Measurements from ENCODE around the gene GNG4.

GNG4 gene

DNA sequence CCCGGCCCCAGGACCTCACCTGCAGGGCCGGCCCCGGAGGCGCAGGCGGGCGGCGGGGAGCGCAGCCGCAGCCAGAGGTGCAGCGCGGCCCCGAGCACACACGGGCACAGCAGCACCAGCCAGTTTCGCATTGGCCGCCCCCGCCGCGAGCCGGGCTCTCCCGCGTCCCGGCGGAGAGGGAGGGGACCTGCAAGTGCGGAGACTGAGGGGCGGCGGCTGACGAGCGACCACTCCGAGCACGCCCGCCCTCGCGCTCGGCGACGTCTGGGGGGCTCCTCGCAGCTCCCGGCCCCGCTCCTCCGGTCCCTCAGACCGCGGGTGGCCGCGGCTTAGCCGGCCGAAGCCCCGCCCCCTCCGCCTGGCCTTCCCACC lies 145.5 kb downstream of the GNG4 start, which contains the start of gene B3GALNT2:
TSS of gene B3GALNT2 (minus strand) at position 331 of the 372 bp plus-strand sequence. CDS start at position 131, 200 bp downstream.
- FAIRE-seq (no peak), DNase-seq (ENCODE audit: insufficient read length, low spot score) (no peak)
- TF ChIP-seq PAX5 (IDR thresholded peaks at IDR 0.05; ENCODE audit: insufficient read depth, low read length, severe bottlenecking) (no peak), SPI1 (IDR thresholded peaks at IDR 0.05; ENCODE audit: low read depth, low read length) (no peak), POLR2AphosphoS5 (IDR thresholded peaks at IDR 0.05; ENCODE audit: low read depth, low read length) (no peak), POU2F2 (IDR thresholded peaks at IDR 0.05; ENCODE audit: low read depth, low read length) (no peak), TAF1 (IDR thresholded peaks at IDR 0.05; ENCODE audit: low read depth, low read length) (no peak), POLR2A (IDR thresholded peaks at IDR 0.05; ENCODE audit: low read depth, low read length) (no peak)

DNA sequence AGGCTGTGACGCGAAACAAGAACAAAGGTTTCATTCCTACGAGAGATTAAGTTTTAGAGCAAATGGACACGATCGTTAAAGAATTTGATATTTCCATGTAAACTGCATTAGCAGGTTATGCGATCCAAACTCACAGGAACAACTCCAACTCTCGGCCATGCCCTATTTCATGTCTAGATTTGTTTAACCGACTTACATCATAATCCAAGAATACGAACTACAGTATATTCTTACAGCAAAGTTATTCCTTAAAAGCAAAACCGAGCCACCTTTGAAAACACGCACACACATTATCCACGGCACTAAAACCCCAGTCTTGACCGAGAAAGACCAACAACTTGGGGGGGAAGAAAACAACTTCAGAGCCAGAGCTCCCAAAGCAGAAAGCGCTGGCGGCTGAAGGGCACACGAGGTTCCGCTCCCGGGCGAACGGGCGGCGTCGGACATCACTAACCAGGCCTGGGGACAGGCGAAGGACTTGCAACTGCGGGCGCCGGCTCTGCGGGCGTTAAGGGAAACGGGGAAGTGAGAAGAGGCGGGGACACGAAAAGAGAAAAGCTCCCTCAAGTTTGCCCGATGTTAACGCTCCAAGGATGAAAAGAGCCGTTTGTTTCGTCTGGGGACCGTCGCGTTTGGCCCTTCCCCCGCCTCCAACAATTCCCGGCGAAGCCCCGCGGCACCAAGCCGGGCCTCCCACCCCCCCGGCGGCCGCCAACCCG lies 146.0 kb downstream of the GNG4 start:
- TF ChIP-seq TAF1 (IDR thresholded peaks at IDR 0.05; ENCODE audit: low read depth, low read length) (no peak), POLR2AphosphoS5 (IDR thresholded peaks at IDR 0.05; ENCODE audit: low read depth, low read length) (no peak), SPI1 (IDR thresholded peaks at IDR 0.05; ENCODE audit: low read depth, low read length) (peak; percentile 76), POU2F2 (IDR thresholded peaks at IDR 0.05; ENCODE audit: low read depth, low read length) (no peak), POLR2A (IDR thresholded peaks at IDR 0.05; ENCODE audit: low read depth, low read length) (no peak)
- FAIRE-seq (no peak), DNase-seq (ENCODE audit: insufficient read length, low spot score) (no peak)

GRCh38 chr1:235502601-235503402 lies 146.8 kb downstream of the GNG4 start:
- no peak for FAIRE-seq
- no peak for DNase-seq (ENCODE audit: insufficient read length, low spot score)
- no peak for TF ChIP-seq POLR2A (IDR thresholded peaks at IDR 0.05; ENCODE audit: low read depth, low read length)
- no peak for TF ChIP-seq POU2F2 (IDR thresholded peaks at IDR 0.05; ENCODE audit: low read depth, low read length)
- no peak for TF ChIP-seq SPI1 (IDR thresholded peaks at IDR 0.05; ENCODE audit: low read depth, low read length)
- TF ChIP-seq TAF1 (IDR thresholded peaks at IDR 0.05; ENCODE audit: low read depth, low read length): no peak

- TF ChIP-seq POU2F2 (IDR thresholded peaks at IDR 0.05; ENCODE audit: low read depth, low read length) (no peak), SPI1 (IDR thresholded peaks at IDR 0.05; ENCODE audit: low read depth, low read length) (peak; percentile 86), POLR2A (IDR thresholded peaks at IDR 0.05; ENCODE audit: low read depth, low read length) (no peak)
- FAIRE-seq: no peak
- DNase-seq (ENCODE audit: insufficient read length, low spot score): no peak
These were observed 148.5 kb downstream of the GNG4 start for GRCh38 chr1:235500971-235501540.
